ENCODE measurements around the gene NFYA.

Gene NFYA

GRCh38 chr6:41047306-41047705 lies 25.5 kb upstream of the NFYA start:
- DNase-seq: no peak

- no peak for DNase-seq
Observed at GRCh38 chr6:41047745-41048732, 24.7 kb upstream of the NFYA start.

- no peak for DNase-seq
Observed at GRCh38 chr6:41049521-41049920, 23.3 kb upstream of the NFYA start.

GRCh38 chr6:41049955-41050354 lies 22.8 kb upstream of the NFYA start:
- DNase-seq: no peak

- DNase-seq: no peak
Observed at GRCh38 chr6:41050536-41050935, 22.2 kb upstream of the NFYA start.

- no peak for DNase-seq
Observed at GRCh38 chr6:41051873-41052272, 20.9 kb upstream of the NFYA start.

- no peak for DNase-seq
Observed at GRCh38 chr6:41053041-41053440, 19.7 kb upstream of the NFYA start, which contains the start of gene APOBEC2. APOBEC2 (plus strand) TSS chr6:41053202; CDS start chr6:41053348, 146 bp downstream.

DNA sequence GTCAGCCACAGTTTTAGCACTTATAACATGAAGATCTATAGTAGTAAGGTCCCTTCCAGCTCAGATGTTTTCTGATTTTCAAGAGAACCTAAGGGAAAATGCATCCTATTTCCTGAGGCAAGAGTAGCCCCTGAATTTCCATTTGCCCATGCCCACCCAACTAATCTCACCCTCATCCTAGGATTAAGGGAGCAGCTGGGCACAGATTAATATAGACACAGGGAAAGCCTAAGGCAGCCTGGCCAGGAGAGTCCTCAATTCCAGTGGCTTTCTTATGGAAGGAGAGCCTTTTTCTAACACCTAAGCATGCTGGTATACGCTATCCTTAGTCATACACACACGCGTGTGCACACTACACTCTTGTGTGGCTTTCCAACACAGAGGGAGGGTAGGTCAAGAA lies 18.3 kb upstream of the NFYA start:
- DNase-seq: no peak

DNA sequence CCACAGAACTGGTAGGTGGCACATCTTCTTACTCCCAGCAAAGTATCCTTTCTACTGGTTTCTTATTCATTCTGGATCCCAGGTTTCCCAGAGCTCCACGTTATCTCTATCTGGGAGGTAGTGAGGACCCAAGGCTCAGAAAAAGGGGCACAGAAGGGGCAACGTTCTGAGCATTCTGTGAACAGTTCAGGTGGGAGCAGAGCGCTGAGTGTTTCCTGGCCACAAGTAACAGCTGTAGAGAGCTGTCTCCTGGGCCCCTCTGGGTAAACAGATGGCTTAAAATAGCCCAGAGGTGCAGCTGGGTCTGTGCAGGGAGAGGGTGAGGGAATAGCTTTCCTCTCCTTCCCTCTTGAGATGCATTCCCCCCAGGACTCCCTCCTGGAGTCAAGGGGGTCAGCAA lies 17.6 kb upstream of the NFYA start:
- no peak for DNase-seq

DNA sequence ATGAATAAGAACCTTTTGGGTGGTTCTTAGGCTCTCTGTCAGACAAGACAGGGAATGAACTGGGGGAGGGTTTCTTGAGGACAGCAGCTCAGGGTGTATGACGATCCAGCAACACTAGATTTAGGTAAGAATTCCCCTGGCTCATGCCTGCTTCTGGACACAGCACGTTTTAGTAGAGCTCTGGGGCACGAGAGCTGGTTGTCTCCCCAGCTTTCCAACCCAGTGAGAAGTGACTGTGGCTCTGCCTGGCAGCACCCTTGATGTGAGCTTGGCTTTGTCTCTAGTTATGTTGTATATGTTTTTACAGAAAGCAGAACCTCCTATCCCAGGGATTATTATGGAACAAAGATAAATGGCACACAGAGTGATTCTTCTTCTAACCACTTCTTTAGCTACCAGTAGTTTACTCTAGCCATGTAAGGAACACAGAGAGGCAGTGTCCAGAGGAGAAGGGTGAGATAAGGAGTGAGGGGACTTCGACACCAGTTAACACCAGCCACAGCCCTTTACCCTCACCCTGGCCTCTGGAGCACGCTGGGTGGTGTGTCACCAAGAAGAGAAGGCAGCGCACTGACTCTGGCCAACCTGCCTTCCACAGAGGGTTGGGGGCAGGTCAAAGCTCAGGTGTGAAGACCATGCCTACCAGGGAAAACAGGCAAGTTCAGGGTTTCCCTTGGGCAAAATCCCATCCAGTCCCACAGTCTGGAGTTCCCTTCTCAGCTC lies 15.8 kb upstream of the NFYA start:
- no peak for DNase-seq

DNA sequence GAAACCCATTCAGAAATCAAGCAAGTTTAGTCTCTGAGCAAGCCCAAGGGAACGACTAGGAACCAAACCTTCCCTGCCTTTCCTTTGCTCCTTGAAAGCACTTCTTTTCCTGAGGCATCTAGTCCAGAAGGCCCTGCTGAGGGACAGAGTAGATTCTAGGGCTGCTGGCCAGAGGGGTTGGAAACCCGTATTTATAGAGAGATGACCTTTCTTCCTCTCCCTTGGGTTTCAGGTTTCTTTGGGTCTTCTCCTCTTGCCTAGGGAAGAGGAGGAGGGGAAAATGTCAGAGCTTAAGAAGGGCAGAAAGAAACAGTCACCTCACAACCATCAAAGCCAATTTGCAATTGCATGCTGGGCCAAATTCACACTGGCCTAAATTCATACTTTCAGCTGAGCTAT lies 14.0 kb upstream of the NFYA start:
- DNase-seq: no peak

- peak; percentile 75 for DNase-seq
Observed at GRCh38 chr6:41059556-41059955, 13.2 kb upstream of the NFYA start.

DNA sequence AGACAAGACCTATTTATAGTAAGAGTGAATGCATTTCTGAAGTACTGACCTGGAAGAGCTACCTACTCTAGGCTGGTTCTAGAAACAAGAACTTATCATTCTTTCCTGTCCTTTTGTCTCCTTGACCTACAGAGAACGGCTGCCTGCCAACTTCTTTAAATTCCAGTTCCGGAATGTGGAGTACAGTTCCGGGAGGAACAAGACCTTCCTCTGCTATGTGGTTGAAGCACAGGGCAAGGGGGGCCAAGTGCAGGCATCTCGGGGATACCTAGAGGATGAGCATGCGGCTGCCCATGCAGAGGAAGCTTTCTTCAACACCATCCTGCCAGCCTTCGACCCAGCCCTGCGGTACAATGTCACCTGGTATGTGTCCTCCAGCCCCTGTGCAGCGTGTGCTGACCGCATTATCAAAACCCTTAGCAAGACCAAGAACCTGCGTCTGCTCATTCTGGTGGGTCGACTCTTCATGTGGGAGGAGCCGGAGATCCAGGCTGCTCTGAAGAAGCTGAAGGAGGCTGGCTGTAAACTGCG lies 11.5 kb upstream of the NFYA start:
- DNase-seq: no peak

GRCh38 chr6:41062056-41062455 lies 10.7 kb upstream of the NFYA start:
- DNase-seq: no peak

DNA sequence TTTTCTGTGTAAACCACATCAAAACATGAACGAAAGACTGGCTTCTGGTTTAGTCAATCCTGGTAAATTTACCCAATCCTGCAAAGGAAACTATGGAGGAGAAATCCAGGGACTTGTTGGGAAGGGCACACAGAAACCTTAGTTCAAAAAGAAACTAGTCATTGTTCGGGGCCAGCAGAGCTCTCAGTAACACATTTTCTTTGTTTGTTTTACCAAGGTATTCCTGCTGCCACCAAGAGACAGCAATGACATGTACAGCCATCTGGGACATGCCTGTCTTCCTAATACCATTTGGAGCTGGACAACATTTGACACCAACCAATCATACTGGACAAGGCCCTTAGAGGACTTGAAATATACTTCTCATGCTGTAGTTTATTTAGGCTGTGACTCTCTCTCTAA lies 8.9 kb upstream of the NFYA start:
- DNase-seq: no peak

- DNase-seq: no peak
Observed at GRCh38 chr6:41064841-41065240, 7.9 kb upstream of the NFYA start.

- no peak for DNase-seq
Observed at GRCh38 chr6:41065550-41066026, 7.2 kb upstream of the NFYA start.

DNA sequence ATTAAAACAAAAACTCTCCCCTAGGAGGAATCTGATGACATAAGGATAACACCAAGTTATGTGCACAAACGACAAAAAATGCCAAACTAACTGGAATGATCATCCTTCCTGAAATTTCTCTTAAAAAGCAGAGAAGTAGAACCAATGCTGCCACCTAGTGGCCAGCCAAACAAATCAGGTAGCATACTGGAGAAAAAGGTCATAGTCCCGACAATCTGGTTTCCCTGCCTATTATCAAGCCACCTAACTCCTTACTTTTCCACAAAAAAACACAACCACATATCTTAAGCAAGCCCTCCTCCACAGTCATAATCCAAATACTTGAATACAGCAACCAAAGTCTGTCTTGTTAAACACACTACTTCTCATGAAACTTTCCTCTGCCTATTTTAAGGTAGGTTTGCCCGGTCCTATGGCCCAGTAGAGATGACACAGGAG lies 5.9 kb upstream of the NFYA start:
- peak; percentile 77 for DNase-seq

GRCh38 chr6:41071501-41071922 lies 1.3 kb upstream of the NFYA start:
- DNase-seq: no peak

GRCh38 chr6:41071923-41072835 lies 595 bp upstream of the NFYA start, which contains the start of gene OARD1:
OARD1 (minus strand) TSS chr6:41072356; CDS start chr6:41071634, 722 bp downstream.
- peak; percentile 99 for DNase-seq

DNA sequence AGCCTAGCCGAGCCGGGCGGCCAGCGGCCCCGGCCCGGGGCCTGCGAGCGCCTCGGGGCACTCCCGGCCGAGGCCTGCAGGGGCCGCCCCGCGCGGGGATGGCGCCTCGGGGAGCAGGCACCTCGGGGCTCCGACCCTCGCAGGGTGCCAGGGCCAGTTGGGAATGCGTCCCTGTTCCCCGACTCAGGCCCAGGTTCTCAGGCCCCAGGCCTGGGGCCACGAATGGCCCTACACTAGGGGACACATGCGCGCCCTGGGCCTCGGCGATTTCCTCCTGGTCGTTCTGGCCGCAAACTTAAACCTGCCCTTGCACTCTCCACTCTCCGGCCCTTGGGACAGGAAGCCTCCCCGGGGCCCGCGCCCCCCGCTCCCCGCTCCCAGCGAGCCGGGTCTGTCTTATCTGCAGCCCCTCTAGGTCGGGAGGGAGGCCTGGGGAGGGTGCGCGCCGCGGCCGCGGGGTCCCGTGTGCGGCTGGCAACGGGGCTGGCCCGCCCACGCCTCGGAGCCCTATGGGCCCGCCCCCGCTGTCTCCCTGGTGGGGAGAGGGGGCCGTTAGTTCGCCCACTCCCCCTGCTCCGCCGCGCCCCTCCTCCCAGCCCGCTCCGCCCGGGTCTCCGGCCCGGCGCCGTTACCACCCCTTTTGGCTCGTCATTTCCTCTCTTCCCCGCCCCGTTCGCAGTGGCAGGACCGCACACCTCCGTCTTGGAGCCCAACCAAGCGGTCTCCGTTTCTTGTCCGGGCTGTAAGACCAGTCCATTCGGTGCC lies 611 bp downstream of the NFYA start:
- DNase-seq: peak; percentile 82

Measured in fibroblast of skin of back (primary cell).